ENCODE measurements around the gene SCGB2A2.

Gene SCGB2A2

GRCh38 chr11:62236187-62236586 is 33.8 kb upstream of the SCGB2A2 start:
- no peak for ATAC-seq
- TF ChIP-seq CREB5 (CRISPR knock-in tag; IDR thresholded peaks at IDR 0.05; ENCODE audit: low read depth) (no peak), ARNTL (CRISPR knock-in tag; IDR thresholded peaks at IDR 0.05; ENCODE audit: borderline replicate concordance, low read depth) (no peak), TOX (CRISPR knock-in tag; IDR thresholded peaks at IDR 0.05; ENCODE audit: borderline replicate concordance) (no peak), PPARA (CRISPR knock-in tag; IDR thresholded peaks at IDR 0.05; ENCODE audit: borderline replicate concordance) (no peak)

DNA sequence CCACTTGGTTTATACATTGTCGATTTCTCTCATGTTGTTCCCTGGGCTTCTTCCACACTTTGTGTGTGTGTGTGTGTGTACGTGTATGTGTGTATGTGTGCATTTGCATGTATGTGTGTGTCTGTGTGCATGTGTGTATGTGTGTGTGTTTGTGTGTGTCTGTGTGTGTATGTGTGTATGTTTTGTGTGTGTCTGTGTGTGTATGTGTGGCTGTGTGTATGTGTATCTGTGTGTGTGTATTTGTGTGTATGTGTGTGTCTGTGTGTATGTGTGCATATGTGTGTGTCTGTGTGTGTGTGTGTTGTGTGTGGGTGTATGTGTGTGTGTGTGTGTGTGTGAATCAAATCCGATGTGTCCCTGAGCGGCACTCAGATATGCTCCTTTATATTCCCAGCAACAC is 32.5 kb upstream of the SCGB2A2 start:
- ATAC-seq: no peak
- TF ChIP-seq BACH2 (CRISPR knock-in tag; IDR thresholded peaks at IDR 0.05; ENCODE audit: borderline replicate concordance): no peak
- TF ChIP-seq RARB (CRISPR knock-in tag; IDR thresholded peaks at IDR 0.05): no peak
- TF ChIP-seq ZFP3 (CRISPR knock-in tag; IDR thresholded peaks at IDR 0.05): no peak
- no peak for TF ChIP-seq SNAI2 (CRISPR knock-in tag; IDR thresholded peaks at IDR 0.05)
- no peak for TF ChIP-seq PATZ1 (CRISPR knock-in tag; IDR thresholded peaks at IDR 0.05; ENCODE audit: borderline replicate concordance)
- TF ChIP-seq TCF4 (CRISPR knock-in tag; IDR thresholded peaks at IDR 0.05; ENCODE audit: borderline replicate concordance): no peak
- no peak for TF ChIP-seq CSDC2 (CRISPR knock-in tag; IDR thresholded peaks at IDR 0.05)
- TF ChIP-seq ISL1 (CRISPR knock-in tag; IDR thresholded peaks at IDR 0.05): no peak
- no peak for TF ChIP-seq ESRRG (CRISPR knock-in tag; IDR thresholded peaks at IDR 0.05)
- TF ChIP-seq ZC3H10 (CRISPR knock-in tag; IDR thresholded peaks at IDR 0.05): no peak
- TF ChIP-seq CSRNP3 (CRISPR knock-in tag; IDR thresholded peaks at IDR 0.05): no peak
- no peak for TF ChIP-seq ZNF70 (CRISPR knock-in tag; IDR thresholded peaks at IDR 0.05)
- no peak for TF ChIP-seq ARNTL (CRISPR knock-in tag; IDR thresholded peaks at IDR 0.05; ENCODE audit: borderline replicate concordance, low read depth)
- TF ChIP-seq, protein P1, sequence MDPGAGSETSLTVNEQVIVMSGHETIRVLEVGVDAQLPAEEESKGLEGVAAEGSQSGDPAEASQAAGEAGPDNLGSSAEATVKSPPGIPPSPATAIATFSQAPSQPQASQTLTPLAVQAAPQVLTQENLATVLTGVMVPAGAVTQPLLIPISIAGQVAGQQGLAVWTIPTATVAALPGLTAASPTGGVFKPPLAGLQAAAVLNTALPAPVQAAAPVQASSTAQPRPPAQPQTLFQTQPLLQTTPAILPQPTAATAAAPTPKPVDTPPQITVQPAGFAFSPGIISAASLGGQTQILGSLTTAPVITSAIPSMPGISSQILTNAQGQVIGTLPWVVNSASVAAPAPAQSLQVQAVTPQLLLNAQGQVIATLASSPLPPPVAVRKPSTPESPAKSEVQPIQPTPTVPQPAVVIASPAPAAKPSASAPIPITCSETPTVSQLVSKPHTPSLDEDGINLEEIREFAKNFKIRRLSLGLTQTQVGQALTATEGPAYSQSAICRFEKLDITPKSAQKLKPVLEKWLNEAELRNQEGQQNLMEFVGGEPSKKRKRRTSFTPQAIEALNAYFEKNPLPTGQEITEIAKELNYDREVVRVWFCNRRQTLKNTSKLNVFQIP (CRISPR knock-in tag; IDR thresholded peaks at IDR 0.05; ENCODE audit: borderline replicate concordance, low read depth): no peak
- TF ChIP-seq ZNF8 (CRISPR knock-in tag; IDR thresholded peaks at IDR 0.05): no peak
- no peak for TF ChIP-seq TOX (CRISPR knock-in tag; IDR thresholded peaks at IDR 0.05; ENCODE audit: borderline replicate concordance)
- no peak for TF ChIP-seq ZFP30 (CRISPR knock-in tag; IDR thresholded peaks at IDR 0.05)
- TF ChIP-seq GLIS3 (CRISPR knock-in tag; IDR thresholded peaks at IDR 0.05): no peak
- TF ChIP-seq PPARA (CRISPR knock-in tag; IDR thresholded peaks at IDR 0.05; ENCODE audit: borderline replicate concordance): no peak
- TF ChIP-seq OSR1 (CRISPR knock-in tag; IDR thresholded peaks at IDR 0.05): no peak

DNA sequence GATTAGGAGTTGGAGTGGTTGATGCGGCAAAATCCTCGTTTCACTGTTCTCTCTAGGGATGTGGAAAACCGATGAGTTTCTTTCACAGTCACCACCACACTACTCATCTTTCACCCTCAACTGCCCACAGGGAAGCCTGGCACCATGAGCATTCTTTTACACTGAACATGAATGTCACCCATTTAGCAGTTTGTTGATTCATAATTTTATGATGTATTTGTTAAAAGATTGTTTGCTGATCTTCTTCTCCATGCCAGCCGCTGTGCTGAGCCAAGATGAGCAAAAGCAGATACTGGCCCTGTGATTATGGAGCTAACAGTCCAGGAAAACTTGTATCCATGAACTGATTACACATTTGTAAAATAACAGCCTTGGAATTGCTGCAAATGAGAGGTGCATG is 31.8 kb upstream of the SCGB2A2 start:
- TF ChIP-seq ZNF8 (CRISPR knock-in tag; IDR thresholded peaks at IDR 0.05) (no peak), OSR1 (CRISPR knock-in tag; IDR thresholded peaks at IDR 0.05) (no peak), CSRNP3 (CRISPR knock-in tag; IDR thresholded peaks at IDR 0.05) (no peak), ARNTL (CRISPR knock-in tag; IDR thresholded peaks at IDR 0.05; ENCODE audit: borderline replicate concordance, low read depth) (no peak), BACH2 (CRISPR knock-in tag; IDR thresholded peaks at IDR 0.05; ENCODE audit: borderline replicate concordance) (no peak), TOX (CRISPR knock-in tag; IDR thresholded peaks at IDR 0.05; ENCODE audit: borderline replicate concordance) (no peak)
- ATAC-seq: no peak

DNA sequence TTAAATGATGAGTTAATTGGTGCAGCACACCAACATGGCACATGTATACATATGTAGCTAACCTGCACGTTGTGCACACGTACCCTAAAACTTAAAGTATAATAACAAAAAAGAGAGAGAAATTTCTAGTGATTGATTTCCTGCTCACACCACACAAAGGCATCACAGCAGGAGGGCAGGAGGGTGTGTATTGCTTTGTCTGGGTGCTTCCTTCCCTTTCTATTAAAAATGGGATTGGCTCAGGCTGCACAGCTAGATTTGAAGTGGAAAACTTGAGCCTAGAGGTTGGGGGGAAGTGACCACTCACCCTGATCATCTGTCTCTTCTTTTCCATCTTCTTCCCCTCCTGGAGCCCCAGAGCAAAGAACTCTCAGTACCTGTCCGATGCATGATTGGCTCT is 28.9 kb upstream of the SCGB2A2 start:
- no peak for ATAC-seq
- TF ChIP-seq ESRRG (CRISPR knock-in tag; IDR thresholded peaks at IDR 0.05): no peak
- TF ChIP-seq, protein P2, sequence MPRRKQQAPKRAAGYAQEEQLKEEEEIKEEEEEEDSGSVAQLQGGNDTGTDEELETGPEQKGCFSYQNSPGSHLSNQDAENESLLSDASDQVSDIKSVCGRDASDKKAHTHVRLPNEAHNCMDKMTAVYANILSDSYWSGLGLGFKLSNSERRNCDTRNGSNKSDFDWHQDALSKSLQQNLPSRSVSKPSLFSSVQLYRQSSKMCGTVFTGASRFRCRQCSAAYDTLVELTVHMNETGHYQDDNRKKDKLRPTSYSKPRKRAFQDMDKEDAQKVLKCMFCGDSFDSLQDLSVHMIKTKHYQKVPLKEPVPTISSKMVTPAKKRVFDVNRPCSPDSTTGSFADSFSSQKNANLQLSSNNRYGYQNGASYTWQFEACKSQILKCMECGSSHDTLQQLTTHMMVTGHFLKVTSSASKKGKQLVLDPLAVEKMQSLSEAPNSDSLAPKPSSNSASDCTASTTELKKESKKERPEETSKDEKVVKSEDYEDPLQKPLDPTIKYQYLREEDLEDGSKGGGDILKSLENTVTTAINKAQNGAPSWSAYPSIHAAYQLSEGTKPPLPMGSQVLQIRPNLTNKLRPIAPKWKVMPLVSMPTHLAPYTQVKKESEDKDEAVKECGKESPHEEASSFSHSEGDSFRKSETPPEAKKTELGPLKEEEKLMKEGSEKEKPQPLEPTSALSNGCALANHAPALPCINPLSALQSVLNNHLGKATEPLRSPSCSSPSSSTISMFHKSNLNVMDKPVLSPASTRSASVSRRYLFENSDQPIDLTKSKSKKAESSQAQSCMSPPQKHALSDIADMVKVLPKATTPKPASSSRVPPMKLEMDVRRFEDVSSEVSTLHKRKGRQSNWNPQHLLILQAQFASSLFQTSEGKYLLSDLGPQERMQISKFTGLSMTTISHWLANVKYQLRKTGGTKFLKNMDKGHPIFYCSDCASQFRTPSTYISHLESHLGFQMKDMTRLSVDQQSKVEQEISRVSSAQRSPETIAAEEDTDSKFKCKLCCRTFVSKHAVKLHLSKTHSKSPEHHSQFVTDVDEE (CRISPR knock-in tag; IDR thresholded peaks at IDR 0.05): no peak
- no peak for TF ChIP-seq OSR1 (CRISPR knock-in tag; IDR thresholded peaks at IDR 0.05)
- no peak for TF ChIP-seq ZFP3 (CRISPR knock-in tag; IDR thresholded peaks at IDR 0.05)
- no peak for TF ChIP-seq SNAI2 (CRISPR knock-in tag; IDR thresholded peaks at IDR 0.05)
- TF ChIP-seq ISL1 (CRISPR knock-in tag; IDR thresholded peaks at IDR 0.05): no peak
- no peak for TF ChIP-seq RARB (CRISPR knock-in tag; IDR thresholded peaks at IDR 0.05)
- no peak for TF ChIP-seq CSRNP3 (CRISPR knock-in tag; IDR thresholded peaks at IDR 0.05)
- no peak for TF ChIP-seq PPARA (CRISPR knock-in tag; IDR thresholded peaks at IDR 0.05; ENCODE audit: borderline replicate concordance)
